PFSK-1 (cell line): Measurements from ENCODE around the gene IVD.

ENCODE experiments used
- POLR2AphosphoS5 ChIP-seq: IDR thresholded peaks from 2 replicates; pipeline ENCODE4 v1.6.1; 2012; ENCODE audit warnings: low read depth, mild to moderate bottlenecking, control low read depth, low read length, moderate library complexity
- TAF1 ChIP-seq: IDR thresholded peaks from 2 replicates; pipeline ENCODE4 v1.6.1; 2012; ENCODE audit warnings: low read length, control low read depth, borderline replicate concordance; ENCODE audit not compliant: insufficient read depth
- TF ChIP-seq, protein P1 (sequence below), 2 experiments: IDR thresholded peaks; 2 replicates each; pipeline versions ENCODE4 v1.6.1 to v1.8.0; 2011 to 2012; ENCODE audit warnings: low read depth in 2 of 2, low read length in 2 of 2, control low read depth in 1 of 2, inconsistent platforms in 1 of 2, mild to moderate bottlenecking in 1 of 2, moderate library complexity in 1 of 2; ENCODE audit not compliant: insufficient read depth in 1 of 2

DNA sequence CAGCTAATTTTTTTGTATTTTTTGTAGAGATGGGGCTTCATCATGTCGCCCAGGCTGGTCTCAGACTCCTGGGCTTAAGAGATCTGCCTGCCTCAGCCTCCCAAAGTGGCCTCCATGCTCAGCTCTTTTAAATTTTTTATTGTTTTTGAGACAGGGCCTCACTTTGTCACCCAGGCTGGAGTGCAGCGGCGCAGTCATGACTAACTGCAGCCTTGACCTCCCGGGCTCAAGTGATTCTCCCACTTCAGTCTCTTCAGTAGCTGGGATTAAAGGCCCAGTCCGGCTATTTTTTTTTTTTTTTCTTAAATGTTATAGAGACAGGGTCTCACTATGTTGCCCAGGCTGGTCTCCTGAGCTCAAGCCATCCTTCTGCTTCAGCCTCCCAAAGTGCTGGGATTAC lies 20.1 kb downstream of the IVD start:
- no peak for TF ChIP-seq POLR2AphosphoS5
- no peak for TF ChIP-seq TAF1
- TF ChIP-seq, protein P1, sequence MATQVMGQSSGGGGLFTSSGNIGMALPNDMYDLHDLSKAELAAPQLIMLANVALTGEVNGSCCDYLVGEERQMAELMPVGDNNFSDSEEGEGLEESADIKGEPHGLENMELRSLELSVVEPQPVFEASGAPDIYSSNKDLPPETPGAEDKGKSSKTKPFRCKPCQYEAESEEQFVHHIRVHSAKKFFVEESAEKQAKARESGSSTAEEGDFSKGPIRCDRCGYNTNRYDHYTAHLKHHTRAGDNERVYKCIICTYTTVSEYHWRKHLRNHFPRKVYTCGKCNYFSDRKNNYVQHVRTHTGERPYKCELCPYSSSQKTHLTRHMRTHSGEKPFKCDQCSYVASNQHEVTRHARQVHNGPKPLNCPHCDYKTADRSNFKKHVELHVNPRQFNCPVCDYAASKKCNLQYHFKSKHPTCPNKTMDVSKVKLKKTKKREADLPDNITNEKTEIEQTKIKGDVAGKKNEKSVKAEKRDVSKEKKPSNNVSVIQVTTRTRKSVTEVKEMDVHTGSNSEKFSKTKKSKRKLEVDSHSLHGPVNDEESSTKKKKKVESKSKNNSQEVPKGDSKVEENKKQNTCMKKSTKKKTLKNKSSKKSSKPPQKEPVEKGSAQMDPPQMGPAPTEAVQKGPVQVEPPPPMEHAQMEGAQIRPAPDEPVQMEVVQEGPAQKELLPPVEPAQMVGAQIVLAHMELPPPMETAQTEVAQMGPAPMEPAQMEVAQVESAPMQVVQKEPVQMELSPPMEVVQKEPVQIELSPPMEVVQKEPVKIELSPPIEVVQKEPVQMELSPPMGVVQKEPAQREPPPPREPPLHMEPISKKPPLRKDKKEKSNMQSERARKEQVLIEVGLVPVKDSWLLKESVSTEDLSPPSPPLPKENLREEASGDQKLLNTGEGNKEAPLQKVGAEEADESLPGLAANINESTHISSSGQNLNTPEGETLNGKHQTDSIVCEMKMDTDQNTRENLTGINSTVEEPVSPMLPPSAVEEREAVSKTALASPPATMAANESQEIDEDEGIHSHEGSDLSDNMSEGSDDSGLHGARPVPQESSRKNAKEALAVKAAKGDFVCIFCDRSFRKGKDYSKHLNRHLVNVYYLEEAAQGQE (IDR thresholded peaks at IDR 0.05; ENCODE audit: insufficient read depth in 1 of 2, low read depth in 2 of 2, low read length in 2 of 2) = no peak
